Measurements from ENCODE around the gene CCL13.

DNA sequence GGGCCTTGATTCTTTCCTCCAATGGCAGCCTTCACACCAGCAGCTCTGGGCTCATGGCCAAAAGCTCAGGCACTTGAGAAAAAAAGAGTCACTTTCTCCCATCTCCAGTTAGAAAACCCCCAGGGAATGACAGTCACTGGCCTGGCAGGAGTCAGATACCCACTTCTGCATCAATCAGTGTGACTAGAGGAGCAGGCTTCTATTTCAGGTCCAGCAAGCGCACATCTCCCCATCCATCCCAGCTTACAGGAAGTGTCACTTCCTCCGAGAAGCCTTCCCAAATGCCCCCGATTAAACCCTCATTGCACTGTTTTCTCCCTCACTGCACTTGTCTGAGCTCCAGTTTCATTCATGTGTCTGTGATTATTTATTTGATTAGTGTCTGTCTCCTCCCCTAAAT, 37.1 kb downstream of the CCL13 start:
- no peak for TF ChIP-seq MAX (IDR thresholded peaks at IDR 0.05)
- no peak for TF ChIP-seq CEBPB (IDR thresholded peaks at IDR 0.05)
- TF ChIP-seq GATA3 (IDR thresholded peaks at IDR 0.05; ENCODE audit: borderline replicate concordance) = no peak
- TF ChIP-seq CTCF (IDR thresholded peaks at IDR 0.05) = no peak
- TF ChIP-seq POLR2A (IDR thresholded peaks at IDR 0.05; ENCODE audit: low read length) = no peak
- TF ChIP-seq ESRRA (IDR thresholded peaks at IDR 0.05; ENCODE audit: borderline replicate concordance, low read length) = no peak
- TF ChIP-seq CHD4 (IDR thresholded peaks at IDR 0.05; ENCODE audit: borderline replicate concordance) = no peak
- TF ChIP-seq JUNB (IDR thresholded peaks at IDR 0.05) = no peak
- TF ChIP-seq TP53 (CRISPR knock-in tag; IDR thresholded peaks at IDR 0.05) = no peak
- no peak for TF ChIP-seq CHD2 (IDR thresholded peaks at IDR 0.05; ENCODE audit: low read length, partially characterized antibody)
- no peak for TF ChIP-seq MYC (IDR thresholded peaks at IDR 0.05; ENCODE audit: borderline replicate concordance, low read length)
- no peak for TF ChIP-seq RAD21 (conservative IDR thresholded peaks at IDR 0.05 in 1 of 2, IDR thresholded peaks at IDR 0.05 in 1 of 2)
- no peak for TF ChIP-seq MAZ (IDR thresholded peaks at IDR 0.05; ENCODE audit: borderline replicate concordance, low read depth, low read length)
